GM12878 (cell line): ENCODE results near the gene BPI.

Source experiments
- EZH2 ChIP-seq: IDR thresholded peaks from 2 replicates; pipeline ENCODE4 v1.6.1; 2012; ENCODE audit warnings: low read depth, mild to moderate bottlenecking, control low read depth, inconsistent platforms, low read length, borderline replicate concordance; ENCODE audit not compliant: control insufficient read depth
- RAD21 ChIP-seq: IDR thresholded peaks from 2 replicates; pipeline ENCODE4 v1.6.1; 2011; ENCODE audit warnings: mild to moderate bottlenecking, low read depth, low read length, moderate library complexity; ENCODE audit not compliant: insufficient read depth
- SIN3A ChIP-seq: IDR thresholded peaks from 2 replicates; pipeline ENCODE4 v1.6.1; 2012; ENCODE audit warnings: low read depth, low read length, improper control_type of control experiment
- SUPT20H ChIP-seq: IDR thresholded peaks from 2 replicates; pipeline ENCODE4 v1.6.1; 2011; ENCODE audit warnings: low read depth, mild to moderate bottlenecking, low read length, moderate library complexity, borderline replicate concordance; ENCODE audit not compliant: control insufficient read depth
- TF ChIP-seq, protein P1 (sequence below), 3 experiments: IDR thresholded peaks in 2 of 3; conservative IDR thresholded peaks in 1 of 3; 2 replicates each; pipeline ENCODE4 v1.5.1; 2011; ENCODE audit warnings: low read depth in 3 of 3, low read length in 3 of 3, mild to moderate bottlenecking in 3 of 3, control low read depth in 2 of 3, moderate library complexity in 2 of 3, inconsistent platforms in 1 of 3, mixed read lengths in 1 of 3; ENCODE audit not compliant: control insufficient read depth in 2 of 3, insufficient read depth in 1 of 3; ENCODE audit errors: extremely low read depth in 1 of 3

DNA sequence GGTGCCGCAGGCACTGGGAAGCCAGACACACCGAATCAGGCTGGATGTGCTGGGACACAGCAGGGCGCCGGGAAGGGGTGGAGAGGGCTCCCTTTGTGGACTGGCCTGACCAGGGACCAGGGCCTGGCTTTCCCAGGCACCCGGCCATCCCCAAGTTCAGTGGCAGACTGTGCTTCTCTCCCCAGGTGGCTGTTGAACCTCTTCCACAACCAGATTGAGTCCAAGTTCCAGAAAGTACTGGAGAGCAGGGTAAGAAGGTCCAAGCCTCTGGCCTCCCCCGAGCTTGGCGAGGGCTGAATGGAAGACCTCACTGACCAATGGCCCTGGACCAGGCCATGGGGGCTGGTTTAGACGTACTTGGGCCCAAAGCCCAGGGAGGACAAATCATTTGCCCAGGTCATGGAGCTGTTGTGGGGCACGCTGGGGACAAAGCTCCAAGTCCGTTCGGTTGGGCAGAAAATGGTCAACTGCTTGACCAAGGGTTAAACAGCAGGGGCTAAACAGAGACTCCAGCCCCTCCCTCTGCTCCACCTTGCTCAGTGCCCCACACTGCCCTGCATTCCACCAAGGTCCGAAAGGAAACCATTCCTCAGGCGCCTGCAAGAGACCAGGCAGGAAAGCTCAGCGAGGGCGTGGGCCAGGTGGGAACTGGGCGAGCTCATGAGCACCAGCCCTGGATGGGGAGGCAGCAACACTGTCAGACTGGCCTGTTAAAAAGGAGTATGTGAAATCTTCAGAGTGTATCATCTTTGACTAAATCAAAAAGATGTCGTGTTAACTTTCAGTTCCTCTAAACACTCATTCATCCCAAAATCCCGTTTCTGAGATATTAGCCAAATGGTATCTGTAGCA, 51.4 kb downstream of the BPI start:
- TF ChIP-seq EZH2 (no peak), SUPT20H (no peak), SIN3A (no peak), RAD21 (no peak)
- TF ChIP-seq, protein P1, sequence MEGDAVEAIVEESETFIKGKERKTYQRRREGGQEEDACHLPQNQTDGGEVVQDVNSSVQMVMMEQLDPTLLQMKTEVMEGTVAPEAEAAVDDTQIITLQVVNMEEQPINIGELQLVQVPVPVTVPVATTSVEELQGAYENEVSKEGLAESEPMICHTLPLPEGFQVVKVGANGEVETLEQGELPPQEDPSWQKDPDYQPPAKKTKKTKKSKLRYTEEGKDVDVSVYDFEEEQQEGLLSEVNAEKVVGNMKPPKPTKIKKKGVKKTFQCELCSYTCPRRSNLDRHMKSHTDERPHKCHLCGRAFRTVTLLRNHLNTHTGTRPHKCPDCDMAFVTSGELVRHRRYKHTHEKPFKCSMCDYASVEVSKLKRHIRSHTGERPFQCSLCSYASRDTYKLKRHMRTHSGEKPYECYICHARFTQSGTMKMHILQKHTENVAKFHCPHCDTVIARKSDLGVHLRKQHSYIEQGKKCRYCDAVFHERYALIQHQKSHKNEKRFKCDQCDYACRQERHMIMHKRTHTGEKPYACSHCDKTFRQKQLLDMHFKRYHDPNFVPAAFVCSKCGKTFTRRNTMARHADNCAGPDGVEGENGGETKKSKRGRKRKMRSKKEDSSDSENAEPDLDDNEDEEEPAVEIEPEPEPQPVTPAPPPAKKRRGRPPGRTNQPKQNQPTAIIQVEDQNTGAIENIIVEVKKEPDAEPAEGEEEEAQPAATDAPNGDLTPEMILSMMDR (IDR thresholded peaks at IDR 0.05 in 2 of 3, conservative IDR thresholded peaks at IDR 0.05 in 1 of 3; ENCODE audit: control insufficient read depth in 2 of 3, extremely low read depth in 1 of 3, insufficient read depth in 1 of 3, low read depth in 3 of 3, low read length in 3 of 3), result no peak
